ENCODE data around the gene MPHOSPH8. TPM values are rescaled to one million over a fixed set of nuclear protein-coding genes. Genes with fewer than 3 reads are reported as not detected.

Gene MPHOSPH8
- total RNA-seq, 3 donors from 2014 or later, result 27.2 to 65.0 (median 33.5) TPM

- Histone ChIP-seq H3K4me1 (ENCODE audit: low read depth) (no peaks in the 10 kb centered on the region), H3K9me3 (no peaks in the 10 kb centered on the region), H3K4me3 (no peak overlapping the region), H3K36me3 (ENCODE audit: low read depth) (no peaks in the 10 kb centered on the region)
- ATAC-seq, result no peak
- TF ChIP-seq CTCF (IDR thresholded peaks at IDR 0.05), result no peak
- DNase-seq, result no peak
- intact Hi-C loops (cut with DNase I, micrococcal nuclease), result no loop called here
Measured at GRCh38 chr13:19713186-19713965, 79.9 kb downstream of the MPHOSPH8 start.

- DNase-seq (no peak), ATAC-seq (peak; percentile 58)
- Histone ChIP-seq H3K4me3 (no peak overlapping the region), H3K36me3 (ENCODE audit: low read depth) (no peaks in the 10 kb centered on the region), H3K9me3 (no peaks in the 10 kb centered on the region), H3K4me1 (ENCODE audit: low read depth) (peaks cover 7% of the 10 kb centered on the region)
- intact Hi-C loops (cut with DNase I, micrococcal nuclease), result no loop called here
- no peak for TF ChIP-seq CTCF (IDR thresholded peaks at IDR 0.05)
Measured at GRCh38 chr13:19720039-19720438, 86.6 kb downstream of the MPHOSPH8 start.

Other genes with a start within 250 kb of the MPHOSPH8 start
- not detected for gene TPTE2, start 72.1 kb upstream of the MPHOSPH8 start, total RNA-seq
- 10 to 100 TPM; 40.1 to 47.9 (median 42.9) TPM for gene PSPC1, start 149.3 kb downstream of the MPHOSPH8 start, total RNA-seq
- 10 to 100 TPM in 1 of 3 donors, 1 to 10 TPM in 2; 7.4 to 13.9 (median 9.2) TPM for gene ZMYM5, start 230.0 kb downstream of the MPHOSPH8 start, total RNA-seq